ENCODE measurements around the gene CHPF.

- TF ChIP-seq POLR2A (IDR thresholded peaks at IDR 0.05; ENCODE audit: low read depth, low read length) = no peak
- TF ChIP-seq PRDM15 (CRISPR knock-in tag; IDR thresholded peaks at IDR 0.05) = no peak
- TF ChIP-seq CTCF (IDR thresholded peaks at IDR 0.05 in 2 of 3, conservative IDR thresholded peaks at IDR 0.05 in 1 of 3; ENCODE audit: control insufficient read depth in 2 of 3, extremely low read depth in 1 of 3, insufficient read depth in 1 of 3, low read depth in 3 of 3, low read length in 3 of 3) = peak; percentile 93 to 99 (median 94); a peak in 5 of 6 replicates
- no peak for TF ChIP-seq SMARCA5 (IDR thresholded peaks at IDR 0.05)
- no peak for TF ChIP-seq ZNF207 (IDR thresholded peaks at IDR 0.05; ENCODE audit: borderline replicate concordance)
- no peak for TF ChIP-seq PBX3 (IDR thresholded peaks at IDR 0.05; ENCODE audit: insufficient replicate concordance, low read depth, low read length)
- TF ChIP-seq NR2F1 (conservative IDR thresholded peaks at IDR 0.05) = no peak
- no peak for TF ChIP-seq ETV6 (conservative IDR thresholded peaks at IDR 0.05 in 1 of 2, IDR thresholded peaks at IDR 0.05 in 1 of 2; ENCODE audit: borderline replicate concordance in 1 of 2, low read depth in 1 of 2)
- no peak for TF ChIP-seq EZH2 (IDR thresholded peaks at IDR 0.05; ENCODE audit: borderline replicate concordance, control insufficient read depth, low read depth, low read length)
- peak; percentile 96 for TF ChIP-seq SMC3 (IDR thresholded peaks at IDR 0.05; ENCODE audit: borderline replicate concordance, low read length)
- no peak for TF ChIP-seq SIN3A (IDR thresholded peaks at IDR 0.05; ENCODE audit: low read depth, low read length)
Measured at GRCh38 chr2:219530048-219530963, 13.3 kb downstream of the CHPF start.

Data from GM12878 (cell line).